CD4-positive, alpha-beta T cell treated with Interferon gamma for 1 hour (primary cell): ENCODE results near the gene DOK5.
"Not testable (repeated sequence)": the region's sequence is repeated elsewhere in the genome, so short reads cannot be mapped to it uniquely, and the experiment has no call there.

Experiments used
- DNase-seq: peaks from one replicate; pipeline ENCODE4 v3.0.0-alpha.2; 2020

The DOK5 gene

DNA sequence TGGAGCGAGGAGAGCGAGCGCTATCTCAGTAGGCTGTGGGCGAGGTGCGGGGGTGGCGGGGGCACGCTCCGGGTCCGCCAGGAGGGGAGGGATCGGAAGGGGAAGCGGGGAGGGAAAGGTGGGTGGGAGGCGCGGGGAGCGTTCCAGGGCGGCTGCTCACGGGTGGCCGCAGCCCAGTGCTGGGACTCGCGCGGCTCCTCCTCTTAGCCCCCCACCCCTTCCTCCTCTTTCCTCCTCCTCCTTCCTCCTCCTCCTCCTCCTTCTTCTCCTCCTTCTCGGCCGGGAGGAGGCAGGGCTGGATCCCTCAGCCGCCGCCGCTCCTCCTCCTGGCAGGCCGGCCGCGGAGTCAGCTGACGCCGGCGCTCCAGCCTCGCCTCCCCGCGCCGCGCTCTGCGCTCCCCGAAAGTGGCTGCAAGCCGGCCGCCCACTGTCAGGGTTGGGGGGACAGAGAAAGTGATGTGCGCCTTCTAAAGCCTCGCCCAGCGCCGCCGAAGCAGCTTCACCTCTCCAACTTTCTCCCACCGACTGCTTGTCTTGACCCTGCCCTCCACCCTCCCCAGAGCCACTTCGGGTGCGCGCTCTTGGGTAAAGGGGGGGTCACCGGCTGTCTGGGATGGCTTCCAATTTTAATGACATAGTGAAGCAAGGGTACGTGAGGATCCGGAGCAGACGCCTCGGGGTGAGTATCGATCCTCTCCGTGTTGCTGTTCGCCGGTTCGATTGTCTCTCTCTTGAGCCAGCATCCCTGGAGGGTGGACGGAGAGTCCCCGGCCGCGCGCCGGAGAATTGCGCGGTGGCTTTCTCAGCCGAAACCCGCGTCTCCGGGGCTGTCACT, at the start of gene DOK5:
TSS of gene DOK5 (plus strand) at position 260 of the 835 bp plus-strand sequence. CDS start at position 614, 354 bp downstream.
- no peak for DNase-seq

DNA sequence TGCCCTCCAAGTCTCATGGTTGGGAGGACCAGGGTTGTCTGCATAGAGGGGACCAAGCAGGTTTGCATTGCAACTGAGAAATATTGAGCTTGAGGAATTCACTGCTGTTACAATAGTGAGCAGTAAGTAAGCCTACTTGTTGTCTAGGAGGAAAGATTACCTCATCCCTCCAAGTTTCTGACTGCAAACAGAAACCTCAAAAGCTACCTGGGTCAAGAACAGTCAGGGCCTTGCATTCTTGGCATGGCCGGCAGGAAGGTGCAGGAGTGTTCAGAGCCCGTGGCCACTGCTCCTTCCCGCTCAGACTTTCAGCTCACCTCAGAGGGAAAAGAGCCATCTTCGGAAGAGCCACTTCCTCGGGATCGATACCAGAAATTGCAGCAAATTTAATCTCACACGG, 46.0 kb upstream of the DOK5 start:
- DNase-seq = no peak

DNA sequence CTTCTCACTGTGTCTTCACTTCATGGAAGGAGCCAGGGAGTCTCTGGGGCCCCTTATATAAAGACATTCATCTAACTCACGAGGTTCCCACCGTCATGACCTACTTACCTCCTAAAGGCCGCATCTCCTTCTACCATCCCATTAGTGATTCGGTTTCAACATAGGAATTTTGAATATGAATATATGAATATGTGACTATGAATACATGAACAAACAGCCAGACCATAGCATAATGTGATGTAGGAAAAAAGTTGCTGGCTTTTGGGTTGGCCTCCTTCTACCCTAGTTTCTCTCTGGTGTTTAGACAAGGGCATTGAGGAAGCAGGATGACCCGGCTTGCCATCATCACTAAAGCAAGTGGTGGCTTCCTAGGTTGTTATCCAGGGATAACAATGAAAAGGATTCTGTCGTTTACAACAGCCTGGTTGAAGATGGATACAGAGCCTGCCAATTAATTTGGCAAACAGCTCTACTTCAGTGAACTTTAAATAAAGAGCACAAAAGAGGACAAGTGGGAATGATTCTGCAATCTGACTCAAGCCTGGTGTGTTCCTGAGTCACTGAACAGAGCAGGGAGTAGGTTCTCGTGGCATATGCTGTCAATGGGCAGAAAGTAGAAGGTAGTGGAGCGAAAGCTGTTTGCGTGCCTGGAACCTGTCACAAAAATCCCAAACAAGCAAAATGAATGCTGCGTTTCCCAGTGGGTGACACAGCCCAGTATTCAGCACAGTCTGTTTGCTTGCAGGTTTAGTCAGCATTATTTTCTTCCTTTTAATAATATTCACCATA, 44.0 kb upstream of the DOK5 start:
- DNase-seq = no peak

DNA sequence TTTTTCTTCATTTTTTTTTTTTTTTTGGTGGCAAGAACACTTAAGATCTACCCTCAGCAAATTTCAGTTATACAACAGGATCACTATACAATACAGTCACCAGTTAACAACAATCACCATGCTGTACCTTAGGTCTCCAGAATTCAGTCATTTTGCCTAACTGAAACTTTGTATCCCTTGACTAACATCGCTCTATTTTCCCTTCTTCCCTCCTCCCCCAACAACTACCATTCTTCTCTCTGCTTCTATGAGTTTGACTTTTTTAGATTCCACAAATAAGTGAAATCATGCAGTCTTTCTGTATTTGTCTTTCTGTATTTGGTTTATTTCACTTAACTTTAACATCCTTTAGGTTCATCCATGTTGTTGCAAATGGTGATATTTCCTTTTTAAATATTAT, 42.4 kb upstream of the DOK5 start:
- no peak for DNase-seq

DNA sequence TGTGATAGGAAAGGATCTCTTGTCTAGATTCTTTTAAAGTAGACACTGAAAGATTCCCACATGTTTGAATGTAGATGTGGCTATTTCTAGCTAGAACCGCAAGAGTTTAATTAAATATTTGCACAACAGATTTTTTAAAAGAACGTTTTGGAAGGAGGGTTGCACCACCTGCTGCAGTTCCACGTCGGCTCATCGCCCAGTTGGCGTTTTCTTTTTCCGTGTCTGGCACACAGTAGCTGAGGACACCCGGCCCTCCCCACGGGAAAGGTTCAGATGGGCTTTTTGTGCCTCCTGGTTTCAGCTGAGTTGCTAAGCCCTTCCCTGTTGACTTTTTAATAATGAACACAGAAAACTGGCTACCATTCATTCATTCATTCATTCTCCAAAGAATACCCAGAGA, 41.8 kb upstream of the DOK5 start:
- no peak for DNase-seq

DNA sequence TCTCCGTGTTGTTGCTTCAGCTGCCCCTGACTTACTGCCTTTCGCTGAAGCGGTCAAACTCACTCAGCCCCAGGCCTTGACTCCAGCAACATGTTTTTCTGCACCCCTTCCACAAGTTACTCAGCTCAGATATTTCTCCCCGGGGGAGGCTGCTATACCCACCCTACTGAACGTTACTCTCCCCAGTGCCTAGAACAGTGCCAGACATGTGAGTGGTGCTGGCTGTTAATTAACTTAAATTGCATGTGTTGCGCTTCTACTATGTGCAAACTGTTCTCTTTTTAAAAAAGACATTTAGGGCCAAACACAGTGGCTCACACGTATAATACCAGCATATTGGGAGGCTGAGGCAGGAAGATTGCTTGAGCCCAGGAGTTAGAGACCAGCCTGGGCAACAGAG, 41.2 kb upstream of the DOK5 start:
- DNase-seq = no peak

DNA sequence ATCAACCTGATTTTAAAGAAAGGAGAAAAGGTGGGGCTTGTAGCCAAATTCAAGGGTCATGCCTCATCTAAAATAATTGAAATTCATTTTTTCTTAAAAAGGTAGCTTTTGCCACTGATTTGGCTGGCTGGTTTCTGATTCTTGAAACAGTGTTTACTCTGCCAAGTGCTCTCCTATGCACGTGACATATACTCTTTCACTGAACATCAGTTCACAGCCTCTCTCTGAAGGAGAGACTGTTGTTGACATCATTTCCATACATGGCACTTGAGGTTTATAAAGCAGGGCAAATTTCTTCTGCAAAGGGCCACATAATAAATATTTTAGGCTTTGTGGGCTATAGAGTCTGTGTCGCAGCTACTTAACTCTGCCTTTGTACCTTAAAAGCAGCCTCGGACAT, 40.4 kb upstream of the DOK5 start:
- no peak for DNase-seq

DNA sequence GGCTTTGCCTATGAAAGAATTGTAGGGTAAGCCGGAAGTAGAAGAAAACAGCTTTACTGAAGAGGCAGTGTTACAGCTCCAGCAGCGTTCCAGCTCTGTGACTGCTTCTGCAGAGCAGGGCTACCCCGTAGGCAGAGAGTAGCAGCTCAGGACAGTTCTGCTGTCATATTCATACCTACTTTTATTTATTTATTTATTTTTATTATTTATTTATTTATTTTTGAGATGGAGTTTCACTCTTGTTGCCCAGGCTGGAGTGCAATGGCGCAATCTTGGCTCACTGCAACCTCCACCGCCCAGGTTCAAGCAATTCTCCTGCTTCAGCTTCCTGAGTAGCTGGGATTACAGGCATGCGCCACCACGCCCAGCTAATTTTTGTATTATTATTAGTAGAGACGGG, 39.0 kb upstream of the DOK5 start:
- DNase-seq = not testable (repeated sequence)

DNA sequence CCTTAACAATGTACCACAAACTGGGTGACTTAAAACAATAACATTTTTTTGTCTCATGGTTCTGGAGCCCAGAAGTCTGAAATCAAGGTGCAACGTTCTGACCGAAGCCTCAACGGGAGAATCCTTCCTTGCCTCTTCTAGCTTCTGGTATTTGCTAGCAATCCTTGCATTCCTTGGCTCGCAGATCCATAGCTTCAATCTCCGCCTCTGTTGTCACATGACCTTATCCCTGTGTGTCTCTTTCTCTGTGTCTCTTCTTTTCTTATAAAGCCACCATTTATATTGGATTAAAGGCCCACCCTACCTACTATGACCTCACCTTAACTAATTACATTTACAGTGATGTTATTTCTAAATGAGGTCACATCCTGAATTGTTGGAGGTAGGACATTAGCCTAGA, 37.2 kb upstream of the DOK5 start:
- no peak for DNase-seq

DNA sequence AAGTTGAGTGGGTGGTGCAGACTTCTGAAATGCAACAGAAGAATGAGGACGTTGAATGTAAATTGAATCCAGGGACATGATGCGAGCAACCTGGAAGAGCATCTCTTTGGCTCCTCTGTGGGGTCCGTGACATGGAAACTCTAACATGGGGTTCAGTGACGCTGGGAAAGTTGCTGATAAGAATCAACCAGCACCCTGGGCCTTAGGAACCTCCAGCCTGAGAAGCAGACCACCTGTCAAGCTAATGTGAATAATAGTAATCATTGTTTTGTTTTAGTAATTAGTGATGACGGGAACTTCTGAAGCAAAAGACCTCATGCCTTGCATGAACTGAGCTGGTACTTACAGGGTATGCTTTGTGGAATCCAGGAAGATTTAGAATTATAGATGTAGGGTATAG, 25.2 kb upstream of the DOK5 start:
- no peak for DNase-seq

DNA sequence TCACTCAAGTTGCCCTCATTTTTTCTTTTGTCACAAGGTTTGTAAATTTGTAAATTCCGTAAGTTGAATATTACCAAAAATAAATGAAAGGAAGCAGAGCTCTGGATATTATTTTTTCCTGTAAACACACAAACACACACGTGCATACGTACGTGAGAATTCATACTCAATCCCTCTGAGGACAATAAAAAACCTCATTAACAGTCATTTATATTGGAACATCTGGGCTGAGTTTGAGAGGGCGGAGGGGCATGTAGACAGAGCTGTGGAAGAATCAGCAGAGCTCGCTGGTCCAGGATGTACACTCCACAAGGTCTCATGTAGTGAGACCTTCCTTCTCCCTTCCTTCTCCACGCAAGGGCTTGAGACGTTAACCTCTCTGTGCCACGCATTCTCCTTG, 24.2 kb upstream of the DOK5 start:
- no peak for DNase-seq

DNA sequence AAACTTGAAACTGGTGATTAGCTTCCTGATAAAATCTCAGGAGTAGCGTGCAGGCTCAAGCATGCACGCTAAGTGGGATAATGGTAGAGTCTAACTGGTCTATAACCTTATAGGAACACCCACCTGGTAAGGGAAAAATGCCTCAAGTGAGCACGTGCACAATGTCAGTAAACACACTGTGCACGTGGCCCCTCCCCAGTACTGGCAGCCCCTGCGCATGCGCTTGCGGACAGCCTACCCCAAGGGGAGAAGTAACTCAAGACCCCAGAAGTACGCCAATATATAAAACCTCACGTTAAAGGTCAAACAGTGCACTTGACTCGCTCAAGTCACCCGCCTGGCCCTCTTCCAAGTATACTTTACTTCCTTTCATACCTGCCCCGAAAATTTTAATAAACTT, 23.1 kb upstream of the DOK5 start:
- no peak for DNase-seq

DNA sequence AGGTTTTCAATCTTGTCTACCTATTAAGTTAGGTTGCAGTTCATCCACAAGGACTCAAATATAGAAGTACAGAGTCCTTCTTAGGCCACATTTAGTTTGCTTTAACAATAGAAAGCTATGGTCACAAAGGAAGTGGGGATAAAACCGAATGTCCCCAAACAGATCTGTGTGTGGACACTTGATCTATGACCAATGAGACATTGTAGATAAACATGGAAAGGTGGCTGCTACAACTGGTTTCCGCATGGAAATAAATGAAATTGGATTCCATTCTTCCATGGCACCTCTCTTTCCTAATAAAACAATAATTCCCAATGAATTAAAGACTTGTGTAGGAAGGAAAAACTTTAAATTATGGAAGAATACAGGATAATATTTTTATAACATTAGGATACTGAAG, 20.4 kb upstream of the DOK5 start:
- no peak for DNase-seq

DNA sequence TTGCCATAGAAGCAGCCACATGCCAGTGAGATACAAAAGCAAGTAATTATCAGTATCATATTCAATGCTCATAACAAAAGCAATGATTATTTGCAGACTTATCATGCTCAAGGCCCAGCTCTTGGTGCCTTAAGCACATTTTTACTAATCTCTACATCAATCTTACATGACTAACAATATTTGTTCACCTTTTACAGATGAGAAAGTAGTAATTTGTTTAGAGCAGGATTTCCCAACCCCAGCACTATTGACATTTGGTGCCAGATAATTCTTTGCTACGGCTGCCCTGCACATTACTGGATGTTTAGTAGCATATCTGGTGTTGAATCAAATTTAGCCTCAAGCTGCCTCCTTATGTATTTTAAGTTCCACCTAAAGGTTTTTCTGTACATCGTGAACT, 19.0 kb upstream of the DOK5 start:
- DNase-seq = no peak

DNA sequence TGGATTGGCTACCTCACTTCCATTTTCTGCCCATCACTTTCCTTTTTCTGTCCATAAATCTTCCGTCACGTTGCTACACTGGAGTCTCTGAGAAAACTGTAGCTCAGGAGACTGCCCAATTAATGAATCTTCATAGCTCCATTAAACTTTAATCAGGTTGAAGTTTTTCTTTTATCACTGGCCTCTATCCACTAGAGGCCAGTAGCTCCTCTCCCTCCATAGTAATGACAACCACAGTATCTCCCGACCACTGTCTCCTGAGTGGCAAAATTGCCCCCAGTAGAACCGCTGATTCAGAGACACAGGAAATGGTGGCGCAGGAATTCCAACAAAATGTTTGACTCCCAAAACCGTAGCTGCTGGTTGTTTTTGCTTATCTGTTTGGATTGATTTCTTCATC, 18.4 kb upstream of the DOK5 start:
- DNase-seq = no peak

DNA sequence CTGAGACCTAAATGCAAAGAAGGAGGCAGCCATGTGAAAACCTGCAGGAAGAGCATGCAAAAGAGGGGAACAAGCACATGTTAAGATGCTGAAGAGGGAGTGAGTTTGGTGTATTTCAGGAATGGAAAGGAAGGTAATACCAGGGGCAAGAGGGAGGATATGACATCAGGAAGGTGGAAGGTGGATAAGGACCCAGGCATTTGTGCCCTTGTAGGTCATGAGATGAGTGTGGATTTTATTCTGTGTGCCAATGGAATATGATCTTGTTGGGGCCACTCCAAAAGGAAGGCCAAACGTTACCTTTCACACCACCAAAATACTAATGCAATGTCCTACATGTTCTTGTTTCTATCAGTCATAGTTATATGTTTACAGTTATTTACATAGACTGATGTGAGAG, 17.2 kb upstream of the DOK5 start:
- DNase-seq = no peak

DNA sequence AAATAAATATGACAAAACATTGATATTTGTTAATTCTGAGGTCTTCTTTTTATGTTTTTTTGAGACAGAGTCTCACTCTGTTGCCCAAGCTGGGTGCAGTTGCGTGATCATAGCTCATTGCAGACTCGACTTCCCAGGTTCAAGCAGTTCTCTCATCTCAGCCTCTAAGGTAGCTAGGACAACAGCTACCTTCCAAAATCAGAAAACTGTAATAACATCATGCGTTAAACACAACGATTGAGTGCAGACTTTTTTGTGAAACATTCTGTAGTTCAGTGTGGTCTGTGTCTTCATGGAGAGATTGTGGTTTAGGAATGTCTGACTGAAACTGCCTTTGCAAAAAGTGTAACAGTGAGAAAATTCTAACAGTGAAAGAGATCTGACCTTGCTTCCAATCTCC, 16.1 kb upstream of the DOK5 start:
- DNase-seq = no peak

DNA sequence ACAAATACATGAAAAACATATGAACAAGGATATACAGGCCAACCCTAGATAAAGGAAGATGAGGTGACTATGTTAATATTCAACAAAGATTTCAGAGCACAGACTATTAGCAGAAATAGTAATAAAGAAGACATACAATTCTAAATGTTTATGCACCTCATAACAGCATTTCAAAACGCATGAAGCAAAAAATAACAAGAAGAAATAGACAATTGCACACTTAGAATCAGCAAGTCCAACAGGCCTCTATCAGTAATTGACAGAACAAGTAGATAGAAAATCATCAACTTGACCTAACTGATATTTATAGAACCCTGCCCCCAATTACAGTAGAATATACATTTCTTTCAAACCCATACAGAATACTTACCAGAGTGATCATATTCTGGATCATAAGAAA, 11.4 kb upstream of the DOK5 start:
- DNase-seq = no peak

DNA sequence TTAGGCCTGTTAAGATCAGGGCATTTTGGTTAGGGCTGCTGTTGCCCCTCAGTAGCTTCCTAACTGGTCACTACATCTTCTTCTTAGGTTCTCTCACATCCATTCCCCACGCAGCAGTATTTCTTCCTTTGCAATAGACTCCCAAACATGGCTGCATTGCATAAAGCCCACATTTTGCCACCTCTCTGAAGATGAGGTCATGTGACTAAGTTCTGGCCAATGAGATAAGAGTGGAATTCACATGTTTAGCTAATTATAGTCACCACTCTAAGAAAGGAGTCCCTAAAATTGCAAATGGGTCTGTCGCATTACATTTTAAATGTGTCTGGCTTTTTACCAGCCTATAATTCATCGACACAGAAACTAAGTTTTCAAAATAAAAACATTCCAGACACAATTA, 9.3 kb upstream of the DOK5 start:
- DNase-seq = no peak

DNA sequence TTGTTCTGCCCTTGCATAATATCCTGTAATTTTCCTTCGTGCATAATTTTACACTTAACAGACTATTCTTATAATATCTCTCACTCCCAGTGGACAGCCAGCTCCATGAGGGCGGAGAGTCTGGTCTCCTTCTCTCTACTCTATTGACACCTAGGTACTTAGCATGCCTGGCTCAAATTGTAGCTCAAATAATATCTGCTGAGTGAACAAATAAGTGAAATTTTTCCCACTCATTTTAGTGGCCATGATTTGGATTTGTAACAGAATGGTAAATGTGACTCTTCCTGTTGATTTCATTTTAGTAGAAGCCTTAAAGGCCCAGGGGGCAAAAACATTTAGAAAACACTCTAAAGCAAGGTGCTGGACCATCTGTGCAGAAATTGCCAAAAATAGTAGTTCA, 7.8 kb upstream of the DOK5 start:
- no peak for DNase-seq

DNA sequence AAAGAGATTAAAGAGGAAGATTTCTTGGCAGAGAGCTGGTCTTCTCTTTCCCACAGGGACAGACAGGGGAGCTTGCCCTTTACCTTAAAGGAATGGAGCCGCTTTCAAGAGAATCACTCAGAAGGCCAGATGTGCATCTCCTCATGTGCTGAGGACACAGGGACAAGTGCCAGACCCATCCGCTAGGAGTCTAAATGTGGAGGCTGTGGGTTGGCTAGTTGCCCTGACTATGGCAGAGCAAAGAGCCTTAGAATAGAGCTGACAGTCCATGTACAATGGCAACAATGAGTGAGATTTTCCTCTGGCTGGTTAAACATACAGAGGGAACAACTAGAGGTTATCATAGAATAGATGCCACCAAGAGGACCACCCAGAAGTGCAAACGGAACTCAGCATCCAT, 7.3 kb upstream of the DOK5 start:
- DNase-seq = no peak

DNA sequence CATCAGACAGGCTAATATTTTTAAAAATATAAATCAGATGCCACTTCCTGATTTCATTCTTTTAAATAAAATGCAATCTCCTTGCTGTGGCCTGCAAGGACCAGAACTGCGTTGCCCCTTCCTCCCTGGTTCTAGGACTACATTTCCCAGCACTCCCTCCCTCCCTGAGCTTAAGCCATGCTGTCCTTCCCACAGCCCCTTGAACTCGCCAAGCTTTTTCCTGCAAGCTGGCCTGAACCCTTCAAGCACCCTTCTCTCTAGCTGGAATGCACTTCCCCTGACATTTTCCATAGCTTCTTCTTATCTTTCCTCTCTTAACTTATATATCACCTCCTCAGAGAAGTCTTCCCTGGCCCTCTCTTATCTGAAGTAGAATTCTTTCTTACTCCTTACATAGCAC, 6.1 kb upstream of the DOK5 start:
- DNase-seq = no peak

DNA sequence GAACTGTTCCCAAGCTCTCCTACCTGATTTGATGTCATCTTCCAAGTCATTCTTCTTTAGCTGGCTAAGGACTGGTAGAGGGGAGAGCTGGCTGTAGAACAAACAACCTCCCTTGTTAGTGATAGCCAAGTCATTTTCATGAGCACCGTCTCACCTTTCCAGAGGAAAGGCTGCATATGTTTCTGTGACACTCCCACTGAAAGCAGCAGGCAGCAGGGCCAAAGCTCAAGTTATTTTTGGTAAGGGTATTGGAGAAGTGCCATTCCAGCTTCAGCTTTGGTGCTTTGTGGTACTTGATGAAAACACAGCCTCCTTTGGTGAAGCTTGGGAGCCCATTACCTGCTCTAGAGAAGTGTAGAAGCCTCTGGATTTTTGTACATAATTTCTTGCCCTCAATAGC, 5.4 kb upstream of the DOK5 start:
- DNase-seq = no peak

DNA sequence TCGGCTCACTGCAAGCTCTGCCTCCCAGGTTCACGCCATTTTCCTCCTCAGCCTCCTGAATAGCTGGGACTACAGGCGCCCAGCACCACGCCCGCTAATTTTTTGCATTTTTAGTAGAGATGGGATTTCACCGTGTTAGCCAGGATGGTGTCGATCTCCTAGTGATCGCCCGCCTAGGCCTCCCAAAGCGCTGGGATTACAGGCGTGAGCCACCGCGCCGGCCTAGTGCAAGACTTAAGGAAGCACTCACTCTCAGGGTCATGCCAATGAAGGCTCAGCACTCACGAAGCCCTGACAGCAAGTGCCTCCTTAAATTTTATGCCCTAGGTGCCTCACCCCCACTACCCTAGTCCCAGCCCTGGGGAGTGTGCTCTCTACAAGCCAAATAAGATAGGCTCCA, 4.7 kb upstream of the DOK5 start:
- DNase-seq = no peak

DNA sequence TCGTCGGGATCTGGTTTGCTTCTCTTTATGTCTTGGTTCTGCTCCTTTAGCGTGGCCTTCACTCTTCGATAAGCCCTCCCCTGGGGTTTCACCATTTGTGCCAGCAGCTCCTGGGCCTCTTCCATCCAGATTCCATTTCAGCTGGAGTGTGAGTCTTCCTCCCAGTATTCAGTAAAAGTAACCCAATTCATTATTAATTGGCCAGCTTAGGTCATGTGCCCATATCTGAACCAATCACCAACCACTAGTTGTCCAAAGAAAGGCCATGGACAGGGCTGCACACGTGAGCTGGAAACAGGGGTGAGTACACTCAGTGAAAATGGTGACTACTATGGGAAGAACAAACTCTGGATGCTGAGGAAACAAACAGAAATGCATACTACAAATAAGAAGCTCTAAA, 2.8 kb upstream of the DOK5 start:
- DNase-seq = no peak
